GM18873 (cell line): Measurements from ENCODE around the gene NF2.
"Not testable (repeated sequence)": the region's sequence is repeated elsewhere in the genome, so short reads cannot be mapped to it uniquely, and the experiment has no call there.

Source experiments
- ATAC-seq: cut with Tn5 transposase; IDR thresholded peaks from one replicate; pipeline ENCODE4 v1.9.1; 2021; ENCODE audit warnings: mild to moderate bottlenecking, moderate library complexity, moderate number of reproducible peaks; ENCODE audit not compliant: unreplicated experiment, low FRiP score

The NF2 gene

DNA sequence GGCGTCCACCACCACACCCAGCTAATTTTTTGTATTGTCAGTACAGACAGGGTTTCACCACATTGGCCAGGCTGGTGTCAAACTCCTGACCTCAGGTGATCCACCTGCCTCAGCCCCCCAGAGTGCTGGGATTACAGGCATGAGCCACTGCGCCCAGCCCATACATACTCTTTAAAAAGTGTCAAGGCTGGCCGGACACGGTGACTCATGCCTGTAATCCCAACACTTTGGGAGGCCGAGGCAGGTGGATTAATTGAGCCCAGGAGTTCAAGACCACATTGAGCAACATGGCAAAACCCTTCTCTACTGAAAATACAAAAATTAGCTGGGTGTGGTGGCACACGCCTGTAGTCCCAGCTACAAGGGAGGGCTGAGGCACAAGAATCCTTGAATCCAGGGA is 9.0 kb upstream of the NF2 start:
- not testable (repeated sequence) for ATAC-seq

DNA sequence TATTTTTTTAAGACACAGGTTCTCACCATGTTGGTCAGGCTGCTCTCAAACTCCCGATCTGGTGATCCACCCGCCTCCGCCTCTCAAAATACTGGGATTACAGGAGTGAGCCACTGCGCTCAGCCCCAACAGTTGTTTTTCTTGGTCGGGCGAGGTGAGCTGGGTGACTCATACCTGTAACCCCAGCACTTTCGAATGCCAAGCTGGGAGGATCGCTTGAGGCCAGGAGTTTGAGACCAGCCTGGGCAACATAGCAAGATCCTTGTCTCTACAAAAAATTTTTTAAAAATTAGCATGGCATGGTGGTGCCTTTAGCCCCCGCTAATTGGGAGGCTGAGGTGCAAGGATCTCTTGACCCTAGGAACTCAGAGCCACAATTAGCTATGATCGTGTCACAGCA is 7.0 kb upstream of the NF2 start:
- no peak for ATAC-seq

DNA sequence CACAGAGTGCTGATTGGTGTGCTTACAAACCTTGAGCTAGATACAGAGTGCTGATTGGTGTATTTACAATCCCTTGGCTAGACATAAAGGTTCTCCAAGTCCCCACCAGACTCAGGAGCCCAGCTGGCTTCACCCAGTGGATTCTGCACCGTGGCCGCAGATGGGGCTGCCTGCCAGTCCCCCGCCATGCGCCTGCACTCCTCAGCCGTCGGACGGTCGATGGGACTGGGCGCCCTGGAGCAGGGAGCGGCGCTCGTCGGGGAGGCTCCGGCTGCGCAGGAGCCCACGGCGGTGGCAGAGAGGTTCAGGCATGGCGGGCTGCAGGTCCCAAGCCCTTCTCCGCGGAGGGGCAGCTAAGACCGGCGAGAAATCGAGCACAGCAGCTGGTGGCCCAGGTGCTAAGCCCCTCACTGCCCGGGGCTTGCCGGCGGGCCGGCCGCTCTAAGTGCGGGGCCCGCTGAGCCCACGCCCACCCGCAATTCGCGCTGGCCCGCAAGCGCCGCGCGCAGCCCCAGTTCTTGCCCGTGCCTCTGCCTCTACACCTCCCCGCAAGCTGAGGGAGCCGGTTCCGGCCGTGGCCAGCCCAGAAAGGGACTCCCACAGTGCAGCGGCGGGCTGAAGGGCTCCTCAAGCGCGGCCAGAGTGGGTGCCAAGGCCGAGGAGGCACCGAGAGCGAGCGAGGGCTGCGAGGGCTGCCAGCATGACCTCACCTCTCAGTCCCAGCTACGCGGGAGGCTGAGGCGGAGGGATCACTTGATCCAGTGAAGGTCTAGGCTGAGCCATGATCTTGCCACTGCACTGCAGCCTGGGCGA is 5.4 kb upstream of the NF2 start:
- ATAC-seq: not testable (repeated sequence)

DNA sequence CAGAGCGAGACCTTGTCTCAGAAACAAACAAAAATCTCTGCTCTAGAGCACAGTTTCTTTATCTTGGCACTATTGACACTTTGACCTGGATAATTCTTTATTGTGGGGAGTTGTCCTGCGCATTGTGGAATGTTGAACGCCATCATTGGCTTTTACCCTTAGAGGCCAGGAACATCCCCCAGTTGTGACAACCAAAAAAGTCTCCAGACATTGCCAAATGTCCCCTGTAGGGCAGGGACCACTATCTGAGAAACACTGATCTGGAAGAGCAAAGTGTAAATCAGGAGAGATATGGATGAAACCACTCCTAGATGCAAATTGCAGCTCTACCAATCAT is 4.8 kb upstream of the NF2 start:
- no peak for ATAC-seq

DNA sequence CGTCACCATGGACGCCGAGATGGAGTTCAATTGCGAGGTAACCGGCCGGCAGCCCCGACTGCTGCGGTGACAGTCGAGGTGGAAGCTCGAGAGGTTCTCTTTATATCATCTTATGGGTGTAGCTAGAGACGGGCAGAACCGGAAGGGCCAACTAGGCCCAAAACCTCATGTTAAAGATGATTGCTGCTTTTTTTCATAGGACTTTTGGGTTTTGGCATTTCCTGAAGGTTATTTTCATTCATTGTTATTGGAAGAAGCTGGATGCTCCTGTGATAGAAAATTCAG is 585 bp downstream of the NF2 start:
- no peak for ATAC-seq

DNA sequence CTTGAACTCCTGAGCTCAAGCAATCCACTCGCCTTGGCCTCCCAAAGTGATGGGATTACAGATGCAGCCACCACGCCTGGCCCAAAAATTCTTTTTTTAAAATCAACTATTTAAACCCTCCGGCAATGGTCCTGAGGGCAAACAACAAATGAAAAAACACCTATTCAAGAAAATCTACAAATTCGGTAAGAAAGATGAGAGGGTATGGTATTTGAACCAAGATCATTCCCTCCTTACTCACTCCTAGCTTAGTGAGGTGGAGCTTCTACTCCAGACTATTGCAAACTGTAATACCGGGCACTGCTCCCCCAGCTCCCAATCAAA is 2.1 kb downstream of the NF2 start:
- ATAC-seq: no peak

DNA sequence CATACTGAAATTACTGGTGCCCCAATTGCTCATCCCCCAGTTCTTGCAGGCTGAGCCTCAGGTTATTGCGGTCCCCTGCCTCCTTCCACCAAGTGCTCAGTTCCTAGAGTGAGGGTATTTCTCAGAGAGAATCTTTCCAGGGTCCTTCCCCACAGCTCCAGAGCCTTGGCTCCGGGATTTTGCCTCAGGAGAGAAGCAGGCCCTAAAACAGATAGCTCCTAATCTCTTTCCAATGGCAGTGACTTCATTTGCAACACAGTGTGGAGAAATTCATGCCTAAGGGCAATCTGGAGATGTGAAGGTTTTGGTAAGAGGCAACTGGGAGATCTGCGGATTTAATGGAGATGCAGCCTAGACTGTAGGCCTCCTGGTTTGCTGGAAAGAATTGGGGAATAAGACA is 2.9 kb downstream of the NF2 start:
- ATAC-seq: no peak

DNA sequence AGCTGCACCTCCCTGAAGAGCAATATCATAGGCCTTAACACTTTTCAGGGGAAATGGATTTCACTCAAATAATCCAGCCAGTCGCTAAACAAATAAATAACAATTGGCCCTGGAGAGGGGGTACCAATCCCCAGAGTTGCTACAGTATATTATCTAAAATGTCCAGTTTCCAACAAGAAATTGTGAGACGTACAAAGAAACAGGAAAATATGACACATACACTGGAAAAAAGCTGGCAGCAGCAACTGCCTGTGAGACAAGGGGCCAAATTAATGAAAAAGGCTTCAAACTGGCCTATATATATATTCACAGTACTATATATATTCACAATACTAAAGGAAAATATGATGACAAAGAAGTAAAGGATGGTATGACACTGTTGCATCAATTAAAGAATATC is 4.0 kb downstream of the NF2 start:
- ATAC-seq: no peak

DNA sequence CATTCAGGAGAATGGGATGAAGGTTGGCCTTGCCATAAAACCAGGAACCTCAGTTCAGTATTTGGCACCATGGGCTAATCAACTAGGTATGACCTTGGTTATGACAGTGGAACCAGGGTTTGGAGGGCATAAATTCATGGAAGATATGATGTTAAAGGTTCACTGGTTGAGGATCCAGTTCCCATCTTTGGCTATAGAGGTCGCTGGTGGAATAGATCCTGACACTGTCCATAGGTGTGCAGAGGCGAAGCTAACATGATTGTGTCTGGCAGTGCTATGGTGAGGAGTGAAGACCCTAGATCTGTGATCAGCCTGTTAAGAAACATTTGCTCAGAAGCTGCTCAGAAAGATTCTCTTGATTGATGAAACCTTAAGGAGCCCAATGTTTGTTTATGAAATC is 5.7 kb downstream of the NF2 start:
- no peak for ATAC-seq

DNA sequence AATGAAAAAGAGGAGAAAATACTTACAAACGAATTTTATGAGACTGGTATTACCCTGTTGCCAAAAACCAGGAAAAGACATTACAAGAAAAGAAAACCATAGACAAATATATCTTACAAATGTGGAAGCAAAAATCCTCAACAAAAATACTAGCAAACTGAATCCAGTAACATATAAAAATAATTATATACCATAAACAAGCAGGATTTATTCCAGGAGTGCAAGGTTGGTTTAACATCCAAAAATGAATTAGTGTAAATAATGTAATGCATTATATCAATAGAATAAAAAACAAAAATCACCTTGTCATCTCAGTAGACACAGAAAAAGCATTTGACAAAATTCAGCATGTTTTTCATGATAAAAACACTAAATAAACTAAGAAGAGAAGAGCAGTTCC is 7.3 kb downstream of the NF2 start:
- ATAC-seq: no peak

DNA sequence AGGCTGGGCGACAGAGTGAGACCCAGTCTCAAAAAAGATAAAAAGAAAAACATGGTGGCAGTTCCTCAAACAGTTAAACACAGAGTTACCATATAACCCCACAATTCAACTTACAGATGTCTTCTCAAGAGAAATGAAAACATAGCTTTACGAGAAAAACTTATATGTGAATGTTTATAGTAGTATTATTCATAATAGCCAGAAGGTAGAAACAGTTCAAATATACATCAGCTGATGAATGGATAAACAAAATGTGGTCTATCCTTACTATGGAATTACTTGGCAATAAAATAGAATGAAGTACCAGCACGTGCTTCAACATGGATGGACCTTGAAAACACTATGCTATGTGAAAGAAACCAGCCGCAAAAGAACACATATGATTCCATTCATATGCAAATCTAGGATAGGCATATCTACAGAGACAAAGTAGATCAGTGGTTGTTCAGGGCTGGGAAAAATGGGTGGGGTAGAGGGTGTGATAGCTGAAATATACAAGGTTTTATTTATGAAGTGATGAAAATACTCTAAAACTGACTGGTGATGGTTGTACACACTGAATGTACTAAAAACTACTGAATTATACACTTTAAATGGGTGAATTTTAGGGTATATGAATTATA is 12.4 kb downstream of the NF2 start:
- ATAC-seq: no peak

DNA sequence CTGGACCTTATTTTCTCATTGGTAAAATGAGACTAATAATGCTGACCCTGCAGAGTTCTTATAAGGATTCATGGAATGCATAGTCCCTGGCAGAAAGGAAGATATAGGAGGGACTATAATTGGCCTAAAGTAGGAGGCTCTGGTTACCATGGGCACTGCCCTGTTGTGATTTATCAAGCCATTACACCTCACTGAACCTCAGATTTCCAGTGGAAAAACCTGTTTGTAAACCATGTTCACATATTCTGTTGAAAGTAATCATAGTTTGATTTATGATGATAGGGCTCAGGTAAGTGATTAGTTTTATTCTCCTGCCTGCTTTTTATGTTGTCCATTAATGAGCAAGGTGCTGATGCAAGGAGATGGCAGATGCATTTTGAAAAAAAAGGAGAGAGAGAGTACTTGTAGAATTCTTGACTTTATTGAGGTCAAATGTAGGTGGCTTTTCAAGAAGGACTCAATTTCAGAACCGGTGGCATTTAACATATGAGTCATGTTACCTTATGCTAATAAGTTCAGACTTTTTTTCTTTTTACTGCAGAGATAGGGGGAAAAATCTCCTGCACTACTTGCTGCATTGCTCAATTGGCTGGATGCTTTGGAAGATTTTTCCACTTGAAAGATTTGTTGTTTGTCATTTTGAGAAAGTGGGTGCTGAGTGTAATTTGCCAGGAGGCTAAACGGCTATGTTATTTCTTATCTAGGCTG is 14.6 kb downstream of the NF2 start:
- ATAC-seq: no peak

DNA sequence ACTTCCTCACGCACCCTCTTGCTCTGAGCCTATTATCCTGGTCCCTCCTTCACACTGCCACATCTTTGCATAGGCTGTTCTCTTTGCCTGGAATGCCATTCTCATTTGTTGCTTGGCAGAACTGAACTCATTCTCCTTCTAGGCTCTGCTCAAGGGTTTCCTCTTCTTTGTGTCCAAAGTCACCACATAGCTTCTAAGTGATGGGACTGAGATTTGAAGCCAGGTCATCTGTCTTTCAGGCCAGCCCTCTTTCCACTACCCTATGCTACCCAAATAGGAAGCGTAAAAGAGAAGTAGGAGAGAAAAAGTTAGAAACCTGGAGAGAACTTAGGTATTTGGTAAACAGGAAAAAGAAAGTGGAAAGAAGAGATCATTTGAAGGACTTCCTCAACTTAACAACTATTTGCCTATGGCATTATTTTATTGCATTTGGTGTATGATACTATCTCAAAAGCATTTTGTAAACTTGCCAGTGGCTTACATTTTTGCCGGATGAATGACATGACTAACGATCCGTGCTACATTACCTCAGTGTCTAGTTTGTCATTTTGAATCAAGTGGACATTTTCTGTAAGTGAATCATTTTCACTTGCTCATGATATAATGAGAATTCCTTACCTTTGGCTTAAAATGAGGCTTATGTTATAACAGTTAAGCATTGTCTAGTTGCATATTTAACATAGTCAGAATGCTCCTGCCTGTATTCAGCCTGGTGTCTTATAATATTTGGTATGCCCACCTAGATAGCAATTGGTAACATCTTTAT is 18.5 kb downstream of the NF2 start:
- ATAC-seq: no peak

DNA sequence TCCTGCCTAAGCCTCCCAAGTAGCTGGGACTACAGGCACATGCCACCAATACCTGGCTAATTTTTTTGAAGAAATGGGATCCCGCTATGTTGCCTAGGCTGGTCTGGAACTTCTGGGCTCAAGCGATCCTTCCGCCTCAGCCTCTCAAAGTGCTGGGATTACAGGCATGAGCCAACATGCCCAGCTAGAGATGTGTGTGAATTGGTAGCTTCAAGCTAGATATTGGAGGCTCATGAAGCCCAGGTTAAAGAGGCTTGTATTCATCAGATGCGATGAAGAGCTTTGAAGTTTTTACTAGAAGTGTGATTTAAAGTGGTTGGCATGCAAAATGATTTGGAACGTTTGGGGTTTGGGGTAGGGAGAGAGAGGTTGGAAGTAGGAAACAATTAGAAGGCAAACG is 19.6 kb downstream of the NF2 start:
- no peak for ATAC-seq

DNA sequence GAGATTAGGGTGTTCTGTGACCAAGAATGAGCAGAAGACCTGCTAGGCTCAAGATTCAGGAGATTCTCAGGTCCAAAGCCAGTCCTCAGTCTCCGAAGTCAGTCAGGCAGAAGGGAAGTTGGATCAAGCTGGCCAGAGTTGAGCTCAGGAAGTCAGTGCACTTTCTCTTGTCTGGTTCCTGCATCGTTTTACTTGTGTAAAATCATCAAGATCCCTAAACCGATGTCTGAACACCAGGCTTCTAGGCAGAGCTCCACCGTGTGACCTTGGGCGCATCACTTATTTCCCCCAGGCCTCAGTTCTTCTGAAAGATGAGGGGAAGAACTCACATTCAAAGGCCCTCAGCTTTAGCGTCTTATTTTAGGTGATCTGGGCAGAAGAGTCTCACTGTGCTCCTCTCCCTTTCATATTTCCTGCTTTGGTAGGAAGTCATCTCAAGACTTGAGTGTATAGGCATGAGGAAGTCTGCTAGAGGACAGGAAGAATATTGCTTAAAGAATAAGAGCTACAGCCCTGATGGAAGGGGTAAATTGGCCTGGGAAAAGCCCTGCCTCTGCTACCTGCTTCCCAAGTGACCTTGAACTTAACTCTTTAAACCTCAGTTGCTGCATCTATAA is 20.2 kb downstream of the NF2 start:
- no peak for ATAC-seq

DNA sequence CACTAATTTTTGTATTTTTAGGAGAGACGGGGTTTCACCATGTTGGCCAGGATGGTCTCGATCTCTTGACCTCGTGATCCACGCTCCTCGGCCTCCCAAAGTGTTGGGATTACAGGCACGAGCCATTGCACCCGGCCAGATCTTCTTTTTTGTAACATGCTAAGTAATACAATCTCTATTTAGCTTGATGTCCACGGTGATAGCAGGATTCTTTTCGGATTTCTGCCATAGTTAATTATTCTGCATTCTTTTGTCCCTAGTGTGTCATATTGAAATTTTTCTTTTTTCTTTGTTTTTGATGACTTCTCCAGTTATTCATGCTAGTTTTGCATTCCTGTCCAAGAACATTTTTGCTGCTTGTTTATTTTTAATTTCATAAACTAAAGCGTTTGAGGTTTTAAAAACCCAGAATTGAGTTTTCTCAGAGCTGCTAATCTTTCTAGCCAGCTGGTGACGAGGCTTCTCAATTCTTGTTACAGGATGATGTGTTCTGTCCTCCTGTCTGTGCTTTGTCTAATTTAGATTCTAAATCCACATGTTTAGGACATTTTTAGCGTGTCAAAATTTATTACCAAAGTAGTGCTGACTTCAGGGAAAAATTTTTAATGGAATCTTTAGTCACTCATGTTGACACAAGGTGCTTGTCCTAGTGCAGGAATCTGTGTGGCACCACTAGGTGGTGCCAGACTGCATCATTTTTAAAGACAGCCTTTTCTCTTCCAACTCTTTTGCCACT is 21.8 kb downstream of the NF2 start:
- ATAC-seq: no peak

DNA sequence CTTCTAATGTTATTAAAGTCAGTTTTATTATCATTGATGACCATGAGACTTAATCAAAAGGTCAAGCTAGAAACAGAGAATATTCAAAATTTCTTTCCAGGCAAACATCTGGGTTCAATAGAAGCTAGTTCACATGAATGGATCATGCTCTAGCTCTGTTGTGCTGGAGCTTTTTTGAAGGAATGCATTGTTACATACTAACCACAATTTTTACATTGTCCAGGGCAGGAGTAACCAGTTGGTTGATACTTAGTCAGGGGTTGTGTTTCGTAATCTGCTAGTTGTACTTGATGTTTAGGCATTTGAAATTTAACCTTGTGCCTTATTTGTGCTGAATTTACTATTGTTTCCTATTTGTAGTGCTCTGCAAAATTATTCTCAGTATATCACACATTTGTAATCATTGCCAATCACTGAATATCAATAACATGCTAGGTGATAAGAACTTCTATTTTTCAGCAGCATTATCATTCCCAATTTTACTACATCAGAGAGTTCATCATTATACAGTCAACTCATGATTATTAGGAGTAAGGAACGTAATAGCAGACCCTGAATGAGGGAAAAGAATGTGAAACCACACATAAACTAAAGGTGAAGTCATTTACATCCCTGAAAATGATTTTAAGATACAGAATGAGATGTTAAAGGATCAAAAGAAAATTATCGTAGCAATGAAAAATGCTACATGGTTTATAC is 23.2 kb downstream of the NF2 start:
- no peak for ATAC-seq

DNA sequence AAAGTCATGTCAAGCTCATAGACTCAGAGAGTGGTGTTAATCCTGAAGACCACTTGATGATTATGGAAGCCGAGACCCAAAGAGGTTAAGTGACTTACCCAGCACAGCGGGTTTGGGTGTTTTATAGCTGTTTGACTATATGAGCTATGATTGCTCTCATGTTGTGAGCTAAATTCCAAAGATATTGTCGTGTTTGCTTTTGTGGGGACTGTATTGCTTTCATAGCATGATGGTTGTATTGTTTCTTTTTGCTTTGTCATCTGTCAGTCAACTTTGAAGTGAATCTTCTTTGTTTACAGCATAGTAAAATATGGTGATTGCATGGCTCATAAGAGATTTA is 23.7 kb downstream of the NF2 start:
- no peak for ATAC-seq

DNA sequence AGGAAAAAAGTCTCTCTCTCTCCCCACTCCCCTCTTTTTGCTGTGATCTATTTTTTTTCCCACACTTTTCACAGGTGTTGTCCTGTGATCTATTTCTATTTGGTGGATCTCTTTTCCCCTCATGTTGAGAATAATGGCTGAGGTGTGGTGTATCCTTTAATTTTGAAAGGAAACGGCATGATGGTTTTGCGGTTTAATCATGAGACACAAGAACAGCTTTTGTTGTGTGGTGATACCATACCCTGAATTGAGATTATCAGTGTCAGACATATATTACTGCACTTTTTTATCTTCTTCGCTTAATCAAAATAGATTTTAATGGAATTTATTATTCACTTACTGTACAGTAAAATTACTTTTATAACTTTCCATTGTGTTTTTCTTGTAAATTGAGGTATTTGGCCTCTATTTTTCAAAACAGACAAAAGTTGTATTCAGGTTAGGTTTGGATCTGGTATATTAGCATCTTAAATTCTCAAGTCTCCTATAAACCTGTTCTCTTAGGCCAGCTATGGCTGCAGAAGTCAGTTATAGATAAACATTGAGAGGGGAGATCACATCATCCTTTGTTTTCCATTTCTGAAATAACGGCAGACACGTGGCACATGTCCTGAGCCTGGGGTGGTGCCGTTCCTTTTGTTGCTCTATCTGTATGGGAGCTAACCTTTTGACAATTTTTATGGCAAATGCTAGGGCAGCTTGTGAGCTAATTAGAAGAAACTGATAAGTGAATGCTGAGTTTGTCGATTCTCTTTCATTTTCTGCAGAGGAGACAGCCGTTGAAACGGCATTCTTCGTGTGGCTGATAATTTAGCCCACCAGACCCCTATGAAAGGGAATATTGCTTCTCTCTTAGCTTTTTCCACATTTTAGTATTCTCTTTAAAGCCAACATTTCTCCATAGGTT is 25.8 kb downstream of the NF2 start:
- ATAC-seq: no peak
